HG03135 (cell line): ENCODE data around the gene GNB1L.
"Not testable (repeated sequence)": the region's sequence is repeated elsewhere in the genome, so short reads cannot be mapped to it uniquely, and the experiment has no call there.

Source experiments
- ATAC-seq: cut with Tn5 transposase; IDR thresholded peaks from one replicate; pipeline ENCODE4 v1.9.1; 2021; ENCODE audit warnings: mild to moderate bottlenecking, moderate library complexity; ENCODE audit not compliant: unreplicated experiment

GNB1L gene

DNA sequence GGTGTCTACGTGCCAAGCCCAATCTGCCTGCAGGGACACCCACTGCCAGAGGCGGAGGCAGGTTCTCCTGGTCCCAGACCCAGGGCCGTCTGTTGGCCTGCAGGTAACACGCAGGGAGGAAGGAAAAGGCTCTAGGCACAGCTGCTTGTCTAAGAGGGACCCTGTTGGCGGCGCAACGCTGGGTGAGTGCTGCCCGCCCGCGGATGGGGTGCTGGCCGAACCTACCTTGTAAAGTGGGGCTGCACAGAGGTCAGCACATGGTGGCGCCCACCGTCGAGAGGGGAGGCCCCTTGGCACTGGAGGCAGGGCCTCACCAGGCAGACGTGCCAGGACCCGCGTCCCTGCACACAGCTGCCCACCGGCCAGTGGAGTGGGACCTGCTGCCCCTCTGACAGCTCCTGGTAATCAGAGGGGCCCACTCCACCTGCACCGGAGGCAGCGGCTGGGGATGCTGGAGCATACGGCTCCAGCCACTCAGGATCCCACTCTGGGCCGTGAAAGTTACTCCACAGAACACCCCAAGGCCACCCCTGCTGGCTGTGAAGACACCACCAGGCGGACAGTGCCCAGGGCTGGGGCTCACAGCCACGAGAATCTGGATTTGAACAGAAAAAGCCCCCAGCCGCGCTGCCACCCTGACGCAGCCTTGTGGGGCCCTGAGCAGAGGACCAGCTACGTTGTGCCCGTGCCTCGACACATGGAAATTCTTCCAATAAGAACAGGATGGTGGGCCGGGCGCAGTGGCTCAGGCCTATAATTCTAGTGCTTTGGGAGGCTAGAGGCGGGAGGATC lies 70.1 kb downstream of the GNB1L start:
- ATAC-seq = no peak

DNA sequence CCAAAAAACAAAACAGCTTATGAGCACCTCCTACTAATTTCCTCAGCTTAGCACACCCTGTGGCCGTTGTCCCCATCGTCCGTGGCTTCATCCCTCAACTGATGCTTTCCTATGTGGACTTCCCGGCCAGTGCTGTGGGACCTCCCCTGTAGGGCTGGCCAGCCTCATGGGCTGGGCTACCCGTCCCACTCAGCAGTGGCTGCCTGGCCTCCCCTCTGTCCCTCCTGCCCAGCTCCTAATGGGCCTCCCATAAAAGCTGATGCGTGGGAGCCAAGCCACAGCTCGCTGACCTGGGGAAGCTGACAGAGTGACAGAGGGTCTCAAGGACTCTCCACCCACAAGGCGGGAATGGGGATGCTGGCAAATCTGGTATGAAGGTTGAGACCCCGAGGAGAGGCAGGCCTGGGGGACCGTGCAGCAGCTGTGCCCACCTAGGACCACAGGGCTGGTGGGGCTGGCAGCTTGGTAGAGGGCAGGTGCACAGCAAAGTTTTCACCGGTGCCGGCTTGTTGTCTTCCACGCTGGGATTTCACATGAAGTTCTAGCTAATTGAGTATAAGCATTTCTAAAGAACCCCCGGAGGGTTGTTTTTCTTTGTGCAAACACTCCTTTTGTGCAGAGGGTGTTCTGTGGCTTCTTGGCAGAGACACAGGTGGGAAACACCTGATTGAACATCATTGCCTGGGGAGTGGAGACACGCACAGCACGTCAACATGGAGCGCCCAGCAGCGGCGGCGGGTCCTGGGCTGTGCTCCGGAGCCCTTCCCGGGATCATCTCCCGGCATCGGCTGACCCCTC lies 70.9 kb downstream of the GNB1L start:
- no peak for ATAC-seq

DNA sequence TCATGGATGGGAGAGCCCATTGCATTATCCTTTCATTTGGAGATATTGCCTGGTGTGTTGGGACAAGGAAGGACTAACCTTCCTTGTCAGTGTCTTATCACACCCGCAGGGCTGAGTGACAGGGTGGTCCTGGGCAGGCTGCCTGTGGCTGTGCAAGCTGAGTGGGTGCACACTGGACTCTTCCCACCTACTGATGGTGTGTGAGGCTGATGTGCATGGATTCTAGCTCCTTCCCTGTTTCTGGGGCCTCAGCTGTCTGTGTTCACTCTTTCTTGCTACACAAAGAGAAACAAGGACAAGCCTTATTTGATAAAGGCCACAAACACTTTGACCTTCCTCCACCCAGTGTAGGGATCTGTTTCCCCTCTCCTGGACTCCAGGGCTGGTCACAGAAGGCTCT lies 72.1 kb downstream of the GNB1L start:
- no peak for ATAC-seq

DNA sequence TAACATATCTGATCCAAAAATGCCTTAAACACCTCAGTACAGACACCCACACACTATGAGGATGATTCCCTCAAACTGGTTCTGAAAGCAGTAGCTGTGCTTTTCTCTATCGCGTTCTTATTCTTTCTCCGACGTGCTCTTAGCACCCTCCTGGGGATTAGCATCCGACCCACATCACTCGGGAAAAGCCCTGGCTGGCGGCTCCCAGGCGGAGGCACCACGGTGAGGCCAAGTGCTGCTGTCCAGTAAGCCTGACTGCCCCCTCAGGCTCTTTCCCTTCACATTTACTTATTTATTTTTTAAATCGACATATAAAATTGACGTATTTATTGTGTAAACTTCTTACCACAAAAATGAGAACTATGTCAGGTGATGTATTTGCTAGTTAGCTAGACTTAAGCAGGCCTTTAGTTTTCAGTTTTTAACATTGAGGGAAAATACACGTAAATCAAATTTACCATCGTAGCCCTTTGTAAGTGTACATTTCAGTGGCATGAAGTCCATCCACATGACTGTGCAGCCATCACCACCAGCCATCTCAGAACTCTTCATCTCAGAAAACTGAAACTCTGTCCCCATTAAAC lies 74.9 kb downstream of the GNB1L start:
- no peak for ATAC-seq

DNA sequence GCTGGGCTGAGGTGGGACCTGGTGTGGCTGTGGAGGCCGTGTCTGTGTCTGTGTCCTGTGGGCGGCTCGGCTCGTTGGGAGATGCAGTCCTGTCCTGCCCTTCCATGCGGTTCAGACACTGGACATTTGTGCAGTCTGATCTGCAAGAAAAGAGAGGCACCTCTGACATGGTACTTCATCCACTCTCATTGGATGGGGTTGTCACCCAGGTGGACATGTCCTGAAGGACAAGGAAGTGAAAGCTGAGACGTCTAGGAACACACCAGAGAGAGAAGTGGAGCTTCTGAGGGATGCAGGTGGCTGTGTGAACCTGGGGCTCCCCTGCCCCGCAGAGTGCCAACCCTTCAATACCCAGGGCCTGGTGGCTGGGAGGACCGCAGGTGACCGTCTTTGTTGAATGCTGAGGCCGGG lies 75.7 kb downstream of the GNB1L start:
- no peak for ATAC-seq

DNA sequence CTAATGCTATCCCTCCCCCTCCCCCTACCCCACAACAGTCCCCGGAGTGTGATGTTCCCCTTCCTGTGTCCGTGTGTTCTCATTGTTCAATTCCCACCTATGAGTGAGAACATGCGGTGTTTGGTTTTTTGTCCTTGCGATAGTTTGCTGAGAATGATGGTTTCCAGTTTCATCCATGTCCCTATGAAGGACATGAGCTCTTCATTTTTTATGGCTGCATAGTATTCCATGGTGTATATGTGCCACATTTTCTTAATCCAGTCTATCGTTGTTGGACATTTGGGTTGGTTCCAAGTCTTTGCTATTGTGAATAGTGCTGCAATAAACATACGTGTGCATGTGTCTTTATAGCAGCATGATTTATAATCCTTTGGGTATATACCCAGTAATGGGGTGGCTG lies 77.5 kb downstream of the GNB1L start:
- not testable (repeated sequence) for ATAC-seq

DNA sequence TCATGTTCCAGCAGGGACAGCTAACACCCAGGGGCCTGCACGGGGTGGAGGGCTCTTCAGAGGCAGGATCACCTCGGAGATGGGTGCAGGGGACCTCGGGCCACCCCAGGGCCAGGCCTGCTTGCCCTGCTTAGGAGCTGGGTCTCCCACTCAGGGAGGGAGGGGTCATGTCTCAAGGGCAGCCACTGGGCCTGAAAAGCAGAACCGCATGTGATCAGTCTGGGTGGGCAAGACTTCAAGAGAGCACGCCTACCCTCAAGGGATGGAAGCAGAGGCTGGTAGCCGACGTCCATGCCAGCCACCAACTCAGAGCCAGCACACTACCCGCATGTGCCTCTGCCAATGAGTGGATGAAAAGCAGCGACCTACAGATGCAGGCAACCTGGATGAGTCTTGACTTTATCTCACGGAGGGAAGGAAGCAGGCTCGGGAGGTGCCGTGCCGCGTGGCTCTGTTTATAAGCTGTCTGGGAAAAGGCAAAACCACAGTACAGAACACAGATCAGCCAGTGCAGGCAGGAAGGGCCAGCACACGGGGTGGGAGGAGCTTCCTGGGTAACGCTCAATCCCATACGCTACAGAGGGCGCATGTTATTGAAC lies 78.1 kb downstream of the GNB1L start:
- ATAC-seq = no peak

DNA sequence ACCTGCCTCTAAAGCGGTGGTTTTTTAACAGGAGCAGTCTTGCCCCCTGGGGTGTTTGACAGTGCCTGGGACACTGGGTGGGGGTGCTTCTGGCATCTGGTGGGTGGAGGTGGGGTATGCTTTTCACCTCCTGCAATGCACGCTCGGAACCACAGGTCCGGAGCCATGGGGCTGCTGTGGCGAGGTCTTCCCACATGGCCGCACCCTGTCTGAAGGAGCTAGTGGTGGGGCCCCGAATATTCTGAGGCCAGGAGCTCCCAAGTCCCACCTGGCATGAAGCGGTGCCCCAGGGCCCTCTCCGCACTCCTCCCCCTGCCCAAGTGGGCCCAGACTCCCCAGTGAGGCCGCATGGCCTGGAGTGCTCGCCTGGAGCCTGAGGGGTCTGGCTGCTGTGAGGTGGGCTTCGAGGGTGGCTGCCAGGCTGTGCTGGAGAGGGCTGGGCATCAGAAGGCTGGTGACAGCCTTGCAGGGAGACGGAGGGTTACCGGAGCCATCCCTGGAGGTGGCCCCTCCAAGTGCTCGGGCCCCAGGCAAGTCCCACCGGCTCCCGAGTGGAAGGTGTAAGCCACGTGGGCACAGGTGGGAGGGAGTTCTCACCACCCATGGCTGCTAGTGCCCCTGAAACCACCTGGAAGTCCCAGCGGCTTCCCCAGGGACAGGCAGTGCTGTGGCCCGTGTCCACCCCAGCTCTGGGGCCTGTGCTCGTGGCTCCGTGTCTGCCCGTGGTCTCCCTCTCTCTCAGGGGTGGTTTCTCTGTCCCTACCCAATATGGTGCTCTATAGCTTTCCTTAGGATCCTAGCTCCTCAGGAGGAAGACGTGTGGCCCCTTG lies 79.0 kb downstream of the GNB1L start:
- no peak for ATAC-seq

DNA sequence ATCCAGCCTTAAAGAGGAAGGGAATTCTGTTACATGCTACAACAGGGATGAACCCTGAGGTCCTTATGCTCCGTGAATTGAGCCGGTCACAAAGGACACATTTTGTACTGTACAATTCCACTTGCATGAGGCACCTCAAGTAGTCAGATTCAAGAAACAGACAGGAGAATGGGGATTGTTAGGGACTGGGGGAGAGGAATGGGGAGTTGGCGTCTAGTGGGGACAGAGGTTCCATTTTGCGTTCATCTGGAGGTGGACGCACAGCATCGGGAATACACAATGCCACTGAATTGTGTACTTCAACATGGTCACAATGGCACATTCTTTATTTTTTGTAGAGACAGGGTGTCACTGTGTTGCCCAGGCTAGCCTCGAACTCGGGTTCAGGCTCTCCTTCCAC lies 80.0 kb downstream of the GNB1L start:
- ATAC-seq = no peak

DNA sequence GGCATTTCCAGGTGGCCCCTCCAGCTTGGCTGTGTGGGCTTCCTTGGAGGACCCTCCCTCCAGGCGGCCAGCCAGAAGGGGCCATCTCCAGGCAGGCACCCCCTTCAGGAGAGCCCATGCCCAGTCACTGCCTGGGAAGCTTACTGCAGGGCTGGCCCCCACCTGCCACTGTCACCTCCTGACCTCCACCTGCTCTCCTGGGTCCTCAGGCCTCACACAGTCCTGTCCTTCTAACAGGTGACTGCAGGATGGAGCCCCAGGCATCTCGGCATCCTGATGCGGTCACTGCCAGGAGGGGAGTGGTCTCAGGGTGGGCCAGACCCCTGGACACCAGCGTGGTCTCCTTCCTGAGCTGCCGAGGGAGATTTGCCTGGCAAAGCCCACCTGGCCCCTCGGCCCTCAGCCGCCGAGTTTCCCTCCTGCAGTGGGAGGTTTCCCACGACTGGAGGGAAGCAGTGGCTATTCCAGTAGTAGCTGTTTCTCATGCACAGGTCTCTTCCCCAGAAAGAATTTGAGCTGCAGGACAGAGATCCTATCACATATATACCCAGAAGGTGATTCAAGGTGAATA lies 81.1 kb downstream of the GNB1L start:
- no peak for ATAC-seq

DNA sequence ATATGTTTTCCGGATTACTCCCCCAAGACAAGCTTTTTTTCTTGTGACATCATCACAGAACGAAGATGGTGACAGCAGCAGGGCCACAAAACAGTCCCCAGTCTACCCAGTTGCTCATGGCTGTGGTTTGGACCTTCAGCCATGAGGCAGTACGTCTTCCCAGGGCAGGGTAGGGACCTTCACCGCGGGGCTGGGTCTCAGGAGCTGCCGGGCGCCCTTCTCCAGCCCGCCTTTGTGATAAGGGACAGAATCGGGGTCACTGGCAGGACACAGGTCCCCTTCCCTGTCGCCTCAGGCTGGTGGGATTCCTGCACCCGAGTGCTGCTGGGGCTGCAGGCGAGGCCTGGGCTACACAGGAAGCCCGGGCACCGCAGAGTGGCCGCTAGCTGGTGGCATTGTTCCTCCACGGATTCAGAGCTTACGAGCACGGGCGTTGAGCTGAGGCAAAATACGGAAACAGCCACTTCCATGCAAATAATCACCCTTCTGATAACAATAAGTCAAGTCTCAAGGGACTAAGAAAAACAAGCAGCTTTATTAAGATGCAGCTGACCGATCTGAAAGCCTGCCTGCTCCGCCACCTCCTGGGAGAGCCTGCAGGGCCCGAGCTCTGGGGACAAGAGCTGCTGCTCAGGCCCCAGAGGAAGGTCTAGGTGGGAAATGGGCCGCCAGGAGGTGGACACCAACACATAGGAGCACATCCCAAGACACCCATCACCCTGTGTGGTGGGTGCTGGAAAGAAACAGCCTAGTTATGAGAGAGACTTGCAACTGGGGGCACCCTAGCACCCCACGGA lies 81.8 kb downstream of the GNB1L start:
- no peak for ATAC-seq

DNA sequence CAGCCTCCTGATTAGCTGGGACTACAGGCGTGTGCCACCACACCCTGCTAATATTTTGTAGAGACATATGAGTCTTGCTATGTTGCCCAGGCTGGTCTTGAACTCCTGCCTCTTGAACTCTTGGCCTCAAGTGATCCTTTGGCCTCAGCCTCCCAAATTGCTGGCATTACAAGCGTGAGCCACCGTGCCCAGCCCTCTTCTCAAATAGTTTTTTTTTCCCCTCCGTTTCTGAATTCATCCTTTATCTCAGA lies 82.3 kb downstream of the GNB1L start:
- no peak for ATAC-seq

DNA sequence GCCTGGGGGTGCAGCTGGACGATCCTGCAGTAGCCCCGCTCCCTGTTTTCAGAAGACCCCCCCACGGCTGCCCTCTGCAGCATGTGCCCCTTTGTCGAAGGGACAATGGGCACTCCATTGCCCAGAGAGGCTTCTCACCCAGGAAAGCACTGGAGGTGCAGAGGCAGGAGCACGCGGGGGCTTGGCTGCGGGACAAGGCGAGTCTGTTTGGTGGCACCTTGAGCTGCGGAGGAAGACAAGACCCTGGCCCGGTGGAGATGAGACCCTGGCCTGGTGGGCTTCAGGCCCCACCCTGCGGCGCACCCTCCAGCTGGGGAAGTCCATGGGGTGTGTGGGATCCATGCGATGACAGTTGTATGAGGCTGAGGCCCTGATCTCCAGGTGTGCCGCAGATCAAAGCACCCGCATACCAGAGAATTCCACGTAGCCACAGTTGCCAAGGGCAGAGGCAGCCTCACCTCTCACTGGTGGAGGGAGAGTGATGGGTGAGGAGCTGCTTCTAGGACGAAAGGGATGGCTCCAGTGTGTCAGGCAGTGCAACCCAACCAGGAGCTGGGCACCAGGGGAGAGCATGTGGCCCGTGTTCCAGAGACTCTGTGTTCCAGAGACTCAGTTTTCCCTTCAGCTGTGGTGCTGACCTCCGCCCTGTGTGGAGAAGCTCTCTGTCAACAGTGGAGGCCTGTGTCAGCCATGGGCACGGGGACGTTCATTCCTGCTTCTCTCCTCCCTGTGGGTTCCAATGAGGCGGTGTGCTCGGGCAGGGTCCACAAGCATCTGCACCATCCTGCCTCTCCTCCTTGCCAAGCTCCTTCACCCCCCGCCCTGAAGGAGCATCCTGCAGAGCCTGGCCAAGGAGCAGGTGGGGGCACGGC lies 84.1 kb downstream of the GNB1L start:
- no peak for ATAC-seq

DNA sequence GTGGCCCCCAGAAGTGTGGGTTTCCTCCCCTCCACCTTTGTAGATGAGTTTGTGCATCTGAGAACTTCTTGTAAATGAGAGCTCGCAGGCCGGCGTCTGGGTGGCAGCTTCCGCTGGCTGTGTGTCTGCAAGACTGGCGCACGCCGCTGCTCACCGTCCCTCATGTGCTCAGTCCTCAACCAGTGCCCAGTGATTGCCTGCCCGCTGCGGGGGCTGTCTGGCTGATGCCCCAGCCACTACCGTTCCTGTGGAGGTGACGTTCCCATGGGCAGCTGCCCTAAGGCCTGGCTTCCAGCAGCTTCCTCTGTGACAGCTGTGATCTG lies 85.3 kb downstream of the GNB1L start:
- no peak for ATAC-seq

DNA sequence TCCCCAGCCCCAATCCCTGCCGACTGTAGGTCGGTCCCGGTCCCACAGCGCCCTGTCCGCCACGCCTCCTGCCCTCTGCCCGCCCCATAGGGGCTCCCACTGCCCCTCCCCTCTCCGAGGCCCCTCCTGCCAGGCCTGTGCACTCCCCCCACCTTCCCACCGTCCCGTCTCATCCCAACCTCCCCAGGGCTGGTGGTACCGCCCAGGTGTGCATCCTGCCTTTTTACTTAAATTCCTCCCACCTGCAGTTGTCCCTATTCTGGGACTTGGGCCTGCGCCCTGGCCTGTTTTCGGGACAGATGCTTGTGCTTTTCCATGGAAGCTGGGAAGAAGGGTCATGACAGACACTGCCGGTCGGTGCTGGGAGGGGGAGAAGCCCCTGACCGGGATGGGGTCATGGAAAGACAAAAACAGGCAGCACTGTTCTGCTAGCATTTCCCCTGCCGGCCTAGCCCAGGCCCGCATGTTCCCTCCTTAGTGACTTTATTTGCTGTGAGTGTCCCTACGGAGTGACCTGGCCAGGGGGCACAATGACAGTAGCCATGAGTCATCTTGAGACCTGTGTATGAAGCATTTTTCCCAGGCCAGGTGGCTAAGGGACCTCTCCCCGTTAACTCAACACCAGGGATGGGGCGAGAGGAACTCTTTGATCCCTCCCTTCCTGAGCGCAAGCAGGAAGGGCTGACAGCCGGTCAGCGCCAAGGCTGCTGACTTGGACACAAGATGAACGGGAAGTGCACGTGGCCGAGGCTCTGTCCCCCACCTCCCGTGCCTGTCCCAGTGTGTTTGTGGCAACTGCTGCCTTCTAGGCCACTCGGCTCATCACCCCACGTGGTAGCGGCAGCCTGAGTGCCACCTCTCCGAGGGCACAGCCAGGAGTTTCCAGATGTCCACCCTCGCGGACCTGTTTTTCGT lies 87.0 kb downstream of the GNB1L start:
- no peak for ATAC-seq

DNA sequence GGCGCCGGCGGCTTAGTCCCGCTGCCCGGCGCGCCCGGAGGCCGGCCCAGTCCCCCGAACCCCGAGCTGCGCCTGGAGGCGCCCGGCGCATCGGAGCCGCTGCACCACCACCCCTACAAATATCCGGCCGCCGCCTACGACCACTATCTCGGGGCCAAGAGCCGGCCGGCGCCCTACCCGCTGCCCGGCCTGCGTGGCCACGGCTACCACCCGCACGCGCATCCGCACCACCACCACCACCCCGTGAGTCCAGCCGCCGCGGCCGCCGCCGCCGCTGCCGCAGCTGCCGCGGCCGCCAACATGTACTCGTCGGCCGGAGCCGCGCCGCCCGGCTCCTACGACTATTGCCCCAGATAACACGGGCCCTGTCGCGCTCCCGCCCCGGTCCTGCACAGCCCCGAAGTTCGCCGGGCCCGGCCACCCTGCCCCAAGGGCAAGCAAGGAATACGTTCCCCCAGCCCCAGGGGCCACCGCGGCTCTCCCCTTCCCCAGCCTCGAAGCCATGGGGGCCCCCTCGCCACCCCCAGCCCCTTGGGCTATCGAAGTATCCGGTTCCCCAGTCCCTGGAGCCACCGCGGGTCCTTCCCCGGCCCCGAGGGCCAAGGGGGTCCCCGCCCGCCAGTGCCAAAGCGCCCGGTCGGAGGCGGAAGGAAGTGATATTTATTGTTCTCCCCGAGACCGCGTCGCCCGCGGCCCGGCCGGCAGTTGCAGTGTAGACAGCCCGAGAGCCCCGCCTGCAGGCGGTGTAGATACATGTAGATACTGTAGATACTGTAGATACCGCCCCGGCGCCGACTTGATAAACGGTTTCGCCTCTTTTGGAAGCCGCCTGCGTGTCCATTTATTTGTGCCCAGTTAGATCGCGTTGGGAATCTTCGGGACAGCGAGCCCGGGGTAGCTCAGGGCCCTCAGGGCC lies 87.9 kb downstream of the GNB1L start:
- no peak for ATAC-seq

DNA sequence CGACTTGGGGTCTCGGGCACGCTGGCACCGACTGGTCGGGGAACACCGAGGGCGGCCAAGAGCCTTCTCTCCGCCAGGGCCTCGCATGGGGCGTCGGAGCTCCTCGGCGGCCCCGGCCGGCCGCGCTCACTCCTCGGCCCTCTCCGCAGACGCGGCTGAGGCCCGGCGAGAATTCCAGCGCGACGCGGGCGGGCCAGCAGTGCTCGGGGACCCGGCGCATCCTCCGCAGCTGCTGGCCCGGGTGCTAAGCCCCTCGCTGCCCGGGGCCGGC lies 88.5 kb downstream of the GNB1L start:
- no peak for ATAC-seq
